Stimulated activated CD4-positive, alpha-beta T cell treated with anti-CD3 and anti-CD28 coated beads, Interleukin-4, amount 100 ng/mL, for 48 hours (primary cell): ENCODE results near the gene ARHGEF2.

Source experiments
- DNase-seq, 2 donors: peaks; one replicate each; pipeline ENCODE4 v3.0.0-alpha.2; 2020; ENCODE audit warnings: low read depth in 2 of 2

ARHGEF2 gene

DNA sequence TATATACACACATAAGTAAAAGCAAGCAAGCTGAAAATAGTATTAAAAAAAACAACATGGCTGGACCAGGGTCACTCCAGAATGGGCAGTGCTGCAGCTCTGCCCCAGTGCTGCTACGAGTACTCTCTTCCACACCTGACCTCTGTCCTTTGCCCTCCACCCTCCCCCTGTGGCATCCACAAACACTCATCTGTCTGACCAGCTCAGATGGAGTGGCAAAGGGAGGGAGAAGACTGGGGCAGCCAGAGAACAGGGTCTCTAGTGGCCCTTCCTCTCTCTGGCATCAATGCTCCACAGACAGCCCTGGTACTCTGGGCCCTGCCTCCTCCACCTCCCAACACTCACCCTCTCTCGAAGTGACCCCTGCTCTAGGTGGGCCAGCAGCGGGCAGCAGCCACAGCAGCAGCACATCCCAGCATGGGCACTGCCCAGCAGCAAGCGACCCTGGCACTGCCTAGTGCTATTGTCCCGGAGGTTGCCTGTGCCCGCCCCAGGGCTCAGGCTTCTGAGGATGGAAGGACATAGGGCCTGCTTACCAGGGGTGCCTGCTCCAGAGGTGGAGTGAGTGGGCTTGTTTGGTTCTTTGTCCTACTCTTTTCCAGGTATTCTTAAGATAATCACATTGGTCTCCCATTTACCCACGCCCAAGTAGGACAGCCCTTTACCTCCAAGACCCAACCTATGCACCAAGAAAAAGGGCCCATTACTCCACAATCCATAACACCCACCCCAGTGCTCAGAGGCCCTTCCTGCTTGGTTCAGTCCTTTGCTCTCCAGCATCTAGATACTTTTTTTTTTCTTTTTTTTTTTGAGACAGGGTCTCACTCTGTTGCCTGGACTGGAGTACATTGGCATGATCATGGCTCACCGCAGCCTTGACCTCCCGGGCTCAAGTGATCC, 6.2 kb downstream of the ARHGEF2 start:
- no peak for DNase-seq

- peak; percentile 16 to 20 for DNase-seq
Measured at GRCh38 chr1:155970531-155971167, 7.7 kb downstream of the ARHGEF2 start.

DNA sequence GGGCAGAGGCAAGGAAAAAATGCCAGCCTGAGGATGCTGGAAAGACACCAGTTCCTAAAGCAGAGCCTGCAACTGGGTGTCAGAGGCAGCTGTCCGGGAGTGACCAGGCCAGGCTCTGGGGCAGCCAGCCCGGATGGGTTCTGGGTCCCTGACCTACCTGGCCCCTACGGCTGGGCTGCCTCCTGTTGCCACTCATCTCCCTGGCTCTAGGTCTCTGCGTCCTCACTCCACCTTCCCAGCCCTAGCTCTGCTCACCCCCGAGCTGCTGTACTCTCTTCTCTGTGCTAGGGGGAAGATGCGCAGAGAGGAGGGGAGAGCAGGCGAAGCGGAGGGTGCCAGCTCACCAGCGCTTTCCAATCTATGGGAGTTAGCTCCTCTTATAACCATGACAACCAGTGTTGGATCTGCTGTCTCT, 9.0 kb downstream of the ARHGEF2 start:
- DNase-seq: no peak

GRCh38 chr1:155968670-155969069, 9.7 kb downstream of the ARHGEF2 start:
- DNase-seq: no peak

GRCh38 chr1:155968051-155968400, 10.3 kb downstream of the ARHGEF2 start:
- DNase-seq: no peak

- no peak for DNase-seq
Measured at GRCh38 chr1:155967341-155968050, 10.9 kb downstream of the ARHGEF2 start.

DNA sequence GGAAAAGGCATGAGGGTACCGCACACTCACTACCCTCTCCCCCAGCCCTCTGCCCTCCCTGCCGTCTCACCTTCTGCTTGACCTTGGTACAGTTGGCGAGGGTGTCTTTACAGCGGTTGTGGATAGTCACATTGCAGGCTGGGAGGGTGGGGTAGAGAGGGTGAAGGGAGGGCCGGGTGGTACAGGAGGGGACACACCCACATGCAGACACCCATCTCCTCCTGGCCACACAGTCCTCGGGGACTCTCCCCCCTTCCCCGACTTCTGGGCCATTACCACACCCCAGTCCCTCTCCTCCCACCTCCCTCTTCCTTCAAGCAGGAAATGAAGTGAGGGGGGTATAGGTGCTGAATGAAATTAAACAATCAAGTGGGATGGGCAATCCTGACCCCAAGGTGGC, 11.6 kb downstream of the ARHGEF2 start:
- no peak for DNase-seq

DNA sequence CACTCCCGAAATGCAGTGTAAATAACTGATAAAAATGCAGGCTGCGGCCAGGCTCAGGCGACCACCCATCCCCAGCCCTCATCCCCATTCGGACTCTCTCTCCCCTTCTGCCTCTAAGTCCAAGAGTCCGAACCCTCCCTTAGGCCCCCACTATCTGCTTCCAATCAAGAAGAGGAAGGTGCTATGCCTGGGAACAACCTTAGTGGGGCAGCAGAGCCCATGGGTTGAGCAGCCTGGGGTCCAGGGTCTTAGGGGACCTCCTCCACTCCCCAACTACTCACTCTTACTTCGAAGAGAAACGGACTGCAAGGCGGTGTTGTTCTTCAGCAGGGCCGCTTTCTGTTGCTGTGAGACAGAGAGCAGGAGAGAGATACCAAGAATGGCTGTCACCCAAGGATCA, 12.2 kb downstream of the ARHGEF2 start:
- no peak for DNase-seq

DNA sequence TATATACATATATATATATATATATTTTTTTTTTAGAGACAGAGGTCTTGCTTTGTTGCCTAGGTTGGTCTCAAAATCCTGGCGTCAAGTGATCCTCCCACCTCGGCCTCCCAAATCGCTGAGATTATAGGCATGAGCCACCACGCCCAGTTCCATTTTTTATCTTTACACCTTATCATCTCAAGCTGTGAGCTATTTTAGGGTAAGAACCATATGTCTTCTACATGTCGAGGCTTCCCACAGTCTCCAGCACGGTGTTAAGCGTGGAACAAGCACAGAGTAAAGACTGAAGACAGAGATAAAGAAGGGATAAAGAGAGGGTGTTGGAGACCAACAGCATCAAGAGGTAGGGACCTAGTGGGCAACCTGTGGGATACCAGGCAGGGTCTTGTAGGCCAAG, 14.2 kb downstream of the ARHGEF2 start:
- no peak for DNase-seq

DNA sequence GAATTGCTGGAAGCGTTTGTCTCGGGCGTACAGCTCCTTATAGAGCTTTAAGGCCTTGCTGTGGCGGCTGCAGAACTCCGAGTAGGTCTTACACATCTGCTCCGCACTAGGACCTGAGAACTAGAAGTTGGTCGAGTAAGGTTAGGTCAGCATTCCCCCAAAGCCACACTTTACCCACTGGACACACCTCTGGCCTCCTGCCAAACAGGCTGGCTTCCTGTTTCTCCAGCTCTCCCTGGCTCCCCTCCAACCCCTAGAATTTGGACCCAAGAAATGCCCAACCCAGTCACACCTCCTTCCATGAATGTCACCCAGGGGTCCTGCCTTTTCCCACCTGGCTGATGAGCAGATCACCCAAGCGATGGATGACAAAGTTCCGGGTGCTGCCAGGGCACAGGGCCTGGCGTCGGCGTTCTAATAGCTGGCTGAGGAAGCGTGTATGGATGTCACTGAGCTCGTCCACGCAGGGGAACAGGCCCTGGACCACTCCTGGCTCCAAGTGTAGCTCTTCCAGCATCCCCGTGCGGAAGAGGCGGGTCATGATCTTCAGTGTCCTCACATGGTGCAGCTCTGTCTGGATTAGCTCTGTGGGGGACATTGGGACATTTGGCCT, 15.6 kb downstream of the ARHGEF2 start:
- DNase-seq: no peak

DNA sequence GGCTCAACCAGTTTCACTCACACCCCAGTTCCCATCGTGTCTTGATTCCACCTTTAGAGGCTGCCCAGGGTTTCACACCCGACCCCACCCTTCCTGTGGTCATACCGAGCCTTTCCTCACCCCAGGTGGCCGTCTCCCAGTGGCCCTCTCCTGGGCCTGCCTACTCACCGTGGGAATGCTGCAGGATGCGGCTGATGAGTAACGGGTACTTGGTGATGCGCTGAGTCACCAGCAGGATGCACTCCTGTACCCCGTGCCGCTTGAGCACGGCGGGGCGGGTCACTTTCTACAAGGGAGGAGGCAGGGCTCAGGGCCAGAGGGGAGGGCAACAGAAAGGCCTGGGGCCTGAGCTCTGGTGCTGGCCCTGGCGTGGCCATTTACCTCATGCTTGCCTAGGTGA, 16.4 kb downstream of the ARHGEF2 start:
- DNase-seq: no peak

GRCh38 chr1:155960081-155960745, 18.1 kb downstream of the ARHGEF2 start:
- no peak for DNase-seq

- DNase-seq: no peak
Measured at GRCh38 chr1:155957411-155957915, 20.9 kb downstream of the ARHGEF2 start.

DNA sequence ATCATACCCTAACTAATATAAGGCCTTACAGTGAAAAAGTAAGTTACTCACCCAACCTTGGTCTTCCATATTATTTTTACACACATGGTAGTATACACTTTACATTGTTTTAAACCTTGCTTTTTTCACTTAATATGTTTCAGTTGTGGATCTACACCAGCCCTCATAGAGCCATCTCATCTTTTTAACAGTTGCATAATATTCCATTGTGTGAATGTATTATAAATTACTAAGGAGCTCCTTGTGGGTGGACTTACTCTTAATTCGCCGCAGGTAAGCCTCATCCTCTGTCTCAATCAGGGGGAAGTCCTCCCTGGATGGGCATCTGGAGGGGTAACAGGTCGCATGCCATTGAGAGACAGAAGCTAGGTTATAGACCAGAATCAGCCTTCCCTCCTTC, 23.7 kb downstream of the ARHGEF2 start:
- no peak for DNase-seq

- no peak for DNase-seq
Measured at GRCh38 chr1:155952505-155952890, 25.8 kb downstream of the ARHGEF2 start.

DNA sequence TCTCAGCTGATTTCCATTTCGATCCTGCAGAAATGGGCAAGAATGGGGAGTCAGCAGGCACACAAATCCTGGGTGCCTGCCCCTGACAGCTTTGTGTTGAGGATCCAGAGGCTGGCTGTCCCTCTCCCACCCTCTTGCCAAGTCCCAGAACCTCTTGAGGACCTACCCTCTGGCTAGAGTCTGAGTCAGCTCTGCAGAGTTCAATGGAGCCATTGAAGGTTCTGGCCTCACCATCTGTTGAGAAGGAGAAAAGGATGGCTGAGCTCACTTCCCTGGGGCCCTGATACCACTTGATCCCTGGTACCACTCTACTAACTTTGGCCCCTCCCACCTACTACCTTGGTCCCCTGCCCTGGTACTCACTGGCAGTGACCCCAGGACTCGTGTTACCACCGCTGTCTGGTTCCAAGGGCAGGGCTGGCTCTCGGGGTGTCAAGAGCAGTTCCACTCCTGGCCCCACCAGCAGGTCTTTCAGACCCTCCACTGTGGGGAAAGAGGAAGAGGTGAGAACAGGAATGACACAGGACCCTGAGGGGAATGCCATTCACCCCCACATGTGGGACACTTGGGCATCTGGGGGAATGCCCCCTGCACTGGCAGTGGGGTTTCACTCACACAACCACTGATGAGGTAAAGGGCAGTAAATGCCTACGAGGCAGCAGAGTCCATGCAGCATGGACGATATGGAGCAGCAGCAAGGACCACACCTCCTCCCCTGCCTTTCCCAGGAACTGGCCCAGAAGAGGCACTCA, 26.4 kb downstream of the ARHGEF2 start:
- no peak for DNase-seq

DNA sequence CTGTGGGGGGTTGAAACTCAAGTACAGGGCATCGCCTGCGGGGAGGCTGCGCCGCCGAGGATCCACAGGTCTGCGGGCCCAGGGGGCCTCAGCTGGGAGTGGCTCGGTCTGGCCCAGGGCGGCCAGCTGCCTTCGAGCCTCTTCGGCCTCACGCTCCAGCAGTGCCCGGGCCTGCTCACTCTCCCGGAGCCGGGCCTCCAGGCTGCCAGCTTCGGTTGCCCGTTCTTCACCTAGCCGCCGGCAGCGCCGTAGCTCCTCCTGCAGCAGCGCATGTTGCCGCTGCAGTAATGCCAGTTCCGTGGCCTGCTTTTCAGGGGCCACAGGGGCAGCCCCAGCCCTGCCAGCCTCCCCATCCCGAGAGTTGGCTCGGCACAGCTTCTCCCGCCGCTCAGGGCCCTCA, 27.5 kb downstream of the ARHGEF2 start:
- no peak for DNase-seq

GRCh38 chr1:155947741-155948140, 30.6 kb downstream of the ARHGEF2 start:
- no peak for DNase-seq

DNA sequence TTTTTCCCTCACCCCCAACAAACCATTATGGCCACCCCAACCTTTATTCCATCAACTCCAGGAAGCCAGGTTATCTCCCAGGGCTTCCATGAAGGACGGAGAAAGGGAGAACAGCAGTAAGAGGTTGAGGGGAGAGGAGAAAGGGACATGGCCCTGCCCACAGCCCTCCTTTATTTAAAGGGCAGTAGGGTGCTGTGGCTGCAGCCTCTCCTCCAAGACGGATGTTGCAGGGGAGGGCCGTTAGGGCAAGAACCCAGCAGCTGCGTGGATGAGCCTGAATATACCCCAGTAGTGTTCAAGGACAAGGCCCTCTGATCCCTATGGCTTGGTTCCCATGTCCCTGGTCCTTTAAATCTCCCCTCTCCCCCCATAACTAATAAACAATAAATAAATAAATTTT, 31.1 kb downstream of the ARHGEF2 start:
- no peak for DNase-seq

DNA sequence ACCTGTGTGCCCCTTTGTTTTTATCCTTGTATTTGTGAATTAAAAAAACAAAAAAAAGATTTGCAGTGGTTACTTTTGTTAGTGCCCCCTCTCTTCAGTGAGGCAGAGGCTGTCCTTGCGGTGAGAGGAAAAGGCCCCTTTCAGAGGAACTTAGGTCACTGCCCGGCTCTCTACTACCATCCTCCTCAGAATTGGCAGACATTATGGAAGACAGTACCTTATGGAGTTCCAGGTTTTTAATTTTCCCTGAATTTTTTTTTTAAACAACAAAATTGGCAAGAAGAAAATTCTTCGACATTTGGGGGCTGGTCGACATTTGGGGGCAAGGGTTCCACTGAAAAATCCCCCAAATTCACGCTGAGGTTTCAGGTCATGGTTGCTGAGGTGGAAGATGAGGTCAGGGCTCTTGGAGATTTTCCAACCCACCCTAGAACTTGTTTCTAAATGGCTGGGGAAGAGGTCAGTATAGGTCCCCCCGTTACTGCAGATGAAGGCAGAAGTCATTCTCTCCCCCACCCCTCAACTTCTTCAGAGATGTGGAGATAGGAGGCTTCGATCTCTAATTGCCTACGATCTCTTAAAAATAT, 31.6 kb downstream of the ARHGEF2 start:
- DNase-seq: no peak

- DNase-seq: no peak
Measured at GRCh38 chr1:155944444-155944799, 33.9 kb downstream of the ARHGEF2 start.
